SKM-1 treated with dmso at 0.1 percent for 144 hours (cell line): Measurements from ENCODE around the gene METTL23.
"Not testable (repeated sequence)": the region's sequence is repeated elsewhere in the genome, so short reads cannot be mapped to it uniquely, and the experiment has no call there.

Source experiments
- DNase-seq: peaks from one replicate; lab custom pipeline; 2025; ENCODE audit not compliant: unreplicated experiment; lab: John Stamatoyannopoulos, UW

The METTL23 gene

DNA sequence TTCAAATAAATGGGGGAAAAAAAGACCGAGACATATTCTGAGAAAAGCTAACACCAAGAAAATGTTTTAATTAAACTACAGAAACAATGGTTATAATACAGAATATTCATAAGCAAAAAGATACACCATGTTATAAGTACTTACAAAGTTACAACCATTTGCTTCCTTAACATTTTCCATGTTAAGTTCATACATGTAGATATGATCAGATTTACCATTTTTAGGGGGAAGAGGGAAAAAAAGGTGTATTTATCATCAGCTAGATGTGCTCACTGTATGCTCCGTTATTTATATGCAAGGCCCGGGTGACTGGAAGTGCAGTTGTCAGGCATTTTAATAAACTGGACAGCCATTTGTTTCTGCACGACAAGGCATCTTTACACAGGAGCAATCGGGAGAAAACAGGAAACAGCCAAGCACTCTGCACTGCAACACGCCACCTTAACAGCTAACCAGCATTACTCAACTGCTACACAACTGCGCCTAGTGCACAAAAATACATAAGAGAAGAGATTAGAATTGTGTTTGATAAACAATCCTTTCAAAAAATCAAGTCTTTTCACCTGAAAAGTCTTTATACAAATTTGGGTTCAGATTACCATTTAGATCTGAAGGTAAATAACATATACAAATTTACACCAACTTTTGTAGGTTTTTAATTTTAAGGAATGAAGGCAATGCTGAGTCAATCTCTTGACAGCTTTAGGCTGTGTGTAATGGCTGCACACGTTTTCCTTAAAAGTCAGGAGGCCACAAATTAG is 7.6 kb downstream of the METTL23 start:
- peak; percentile 11 for DNase-seq

GRCh38 chr17:76735006-76735405 is 8.4 kb downstream of the METTL23 start:
- no peak for DNase-seq

- no peak for DNase-seq
Measured at GRCh38 chr17:76735586-76736348, 9.1 kb downstream of the METTL23 start.

DNA sequence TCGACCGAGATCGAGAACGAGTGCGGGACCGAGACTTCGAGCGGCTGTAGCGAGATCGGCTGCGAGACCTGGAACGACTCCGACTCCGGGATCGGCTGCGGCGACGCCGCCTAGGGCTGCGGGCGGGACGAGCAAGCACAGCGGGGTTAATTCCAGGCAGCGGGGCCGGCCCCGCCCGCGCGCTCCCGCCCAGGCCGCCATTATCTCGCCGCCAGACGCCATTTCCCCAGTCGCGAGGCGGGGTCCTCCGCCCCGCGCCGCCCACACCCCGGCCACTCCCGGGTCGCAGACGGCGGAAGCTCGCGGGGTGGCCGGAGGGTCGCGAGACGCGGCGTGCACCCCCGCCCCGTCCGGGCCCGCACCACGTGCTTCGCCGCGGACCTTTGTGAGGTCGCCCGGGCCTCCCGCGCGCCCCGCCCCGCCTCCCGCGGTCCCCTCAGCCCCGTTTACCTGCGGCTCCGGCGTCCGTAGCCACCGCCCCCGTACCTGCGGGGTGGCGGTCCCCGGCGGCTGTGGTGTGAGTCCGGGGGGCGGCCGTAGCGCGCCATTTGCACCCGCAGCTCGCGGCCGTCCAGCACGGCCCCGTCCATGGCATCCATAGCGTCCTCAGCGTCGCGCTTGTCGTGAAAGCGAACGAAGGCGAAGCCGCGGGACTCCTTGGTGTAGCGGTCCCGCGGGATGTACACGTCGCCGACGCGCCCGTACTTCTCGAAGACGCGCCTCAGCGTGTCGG is 9.9 kb downstream of the METTL23 start:
- DNase-seq = no peak

DNA sequence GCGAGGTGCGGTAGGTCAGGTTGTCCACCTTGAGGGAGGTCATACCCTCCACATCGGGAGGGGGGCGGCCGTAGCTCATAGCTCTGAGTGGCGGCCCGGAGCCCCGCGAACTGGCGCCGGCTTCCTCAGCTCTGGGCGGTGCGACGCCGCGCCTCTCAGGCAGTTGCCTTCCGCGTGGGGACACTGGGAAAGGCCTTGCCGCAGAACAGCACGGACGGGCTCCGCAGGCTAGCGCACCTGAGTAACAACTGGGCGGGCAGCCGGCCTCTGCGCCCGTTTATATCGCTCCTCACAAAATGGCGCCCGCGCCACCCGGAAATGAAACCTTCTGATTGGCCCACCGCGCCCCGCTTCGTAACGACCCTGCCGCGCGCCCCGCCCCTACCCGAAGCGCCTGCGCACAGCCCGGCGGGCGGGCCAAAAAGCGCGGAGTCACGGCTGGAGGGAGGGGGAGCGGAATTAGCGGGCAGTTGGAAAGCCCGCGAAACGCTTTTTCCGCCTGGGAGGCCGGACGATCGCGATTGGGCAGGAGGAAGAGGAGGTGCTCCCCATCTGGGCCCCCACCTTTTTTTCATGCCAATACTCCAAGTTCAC is 10.5 kb downstream of the METTL23 start, which contains the start of gene SRSF2:
Gene SRSF2, minus strand, starts transcription at position 250 of the 594 bp plus-strand sequence. Its CDS starts 171 bp downstream, at position 79.
- DNase-seq = peak; percentile 99

GRCh38 chr17:76737676-76738467 is 11.2 kb downstream of the METTL23 start, which contains the start of gene MFSD11:
Gene MFSD11, plus strand, starts transcription at chr17:76738119. Its CDS starts 234 bp downstream, at chr17:76738353.
- DNase-seq = peak; percentile 89

DNA sequence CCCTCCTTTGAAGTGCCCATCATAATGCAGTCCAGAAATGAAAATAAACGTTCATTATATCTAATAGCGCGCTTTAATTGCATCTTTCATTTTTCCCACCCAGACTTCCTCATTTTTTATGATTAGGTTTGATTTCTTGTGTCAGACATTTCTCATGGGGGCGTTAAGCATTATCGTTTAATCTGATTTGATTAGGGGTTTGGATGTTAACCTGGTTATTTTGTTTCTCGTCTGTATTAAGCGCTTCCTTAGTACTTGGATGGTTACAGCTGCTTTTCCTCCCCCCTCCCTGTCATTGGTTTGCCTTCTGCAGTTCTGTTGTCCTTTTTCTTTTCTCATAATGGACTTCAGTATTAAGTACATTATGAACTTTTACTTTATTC is 11.8 kb downstream of the METTL23 start:
- DNase-seq = no peak

GRCh38 chr17:76739568-76740115 is 13.0 kb downstream of the METTL23 start:
- not testable (repeated sequence) for DNase-seq

DNA sequence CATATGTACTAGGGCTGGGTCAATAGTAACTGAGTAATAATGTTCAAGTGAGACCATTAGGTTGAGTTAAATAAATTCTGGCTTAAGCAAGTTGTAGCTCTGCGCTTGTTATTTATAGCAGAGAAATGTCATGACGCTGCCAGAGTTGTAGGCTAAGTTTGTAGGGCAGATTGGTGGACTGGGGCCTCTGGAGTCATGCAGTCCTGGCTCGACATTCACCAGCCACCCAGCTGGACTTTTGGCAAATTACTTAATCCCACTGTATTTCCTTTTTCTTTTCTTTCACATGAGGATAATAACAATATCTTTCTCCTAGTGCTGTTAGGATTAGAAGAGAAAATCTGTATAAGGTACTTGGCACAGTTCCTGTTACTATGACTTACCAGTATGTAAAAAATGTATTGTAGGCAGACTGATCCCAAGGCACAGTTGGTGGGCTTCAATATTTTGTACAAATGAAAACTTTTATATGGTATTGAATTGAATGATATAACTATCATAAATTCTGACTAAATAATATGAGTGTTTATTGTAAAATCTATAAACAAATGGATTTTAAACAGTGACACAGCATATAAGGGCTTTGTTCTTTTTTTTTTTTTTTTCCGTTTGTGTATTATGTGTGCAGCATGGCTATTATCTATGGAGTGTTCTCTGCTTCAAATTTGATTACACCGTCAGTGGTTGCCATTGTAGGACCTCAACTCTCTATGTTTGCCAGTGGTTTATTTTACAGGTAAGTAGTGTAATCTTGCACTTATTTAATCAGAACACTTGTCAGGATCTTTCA is 13.9 kb downstream of the METTL23 start:
- no peak for DNase-seq

- no peak for DNase-seq
Measured at GRCh38 chr17:76742958-76743357, 16.3 kb downstream of the METTL23 start.

DNA sequence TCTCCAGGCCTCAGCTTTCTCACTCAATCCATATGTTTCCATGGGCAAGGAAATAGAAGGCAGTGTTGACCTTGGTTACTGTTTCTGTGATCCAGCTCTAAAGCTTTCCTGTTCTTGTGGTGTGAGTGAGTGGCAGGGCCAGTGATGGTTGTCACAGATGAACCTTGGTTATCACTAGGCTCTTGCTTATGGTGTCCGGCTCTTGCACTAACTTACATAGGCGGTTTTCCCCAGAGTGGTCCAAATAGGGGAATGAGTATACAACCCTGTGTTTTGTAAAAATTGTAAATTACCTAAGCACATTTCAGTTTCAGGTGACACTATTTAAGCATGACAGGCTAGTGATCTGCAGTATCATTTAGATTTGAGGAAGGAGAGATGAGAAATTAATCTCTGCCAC is 18.1 kb downstream of the METTL23 start:
- DNase-seq = no peak

DNA sequence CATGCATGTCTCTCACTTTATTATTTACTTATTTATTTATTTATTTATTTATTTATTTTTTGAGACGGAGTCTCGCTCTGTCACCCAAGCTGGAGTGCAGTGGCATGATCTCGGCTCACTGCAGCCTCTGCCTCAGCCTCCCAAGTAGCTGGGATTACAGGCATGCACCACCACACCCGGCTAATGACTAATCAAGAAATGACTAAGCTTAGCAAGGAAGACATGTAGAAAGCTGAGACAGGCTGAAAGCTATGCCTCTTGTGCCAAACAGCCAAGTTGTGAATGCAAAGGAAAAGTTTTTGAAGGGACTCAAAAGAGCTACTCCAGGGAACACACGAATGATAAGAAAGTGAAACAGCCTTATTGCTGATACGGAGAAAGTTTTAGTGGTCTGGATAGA is 19.1 kb downstream of the METTL23 start:
- DNase-seq = not testable (repeated sequence)

DNA sequence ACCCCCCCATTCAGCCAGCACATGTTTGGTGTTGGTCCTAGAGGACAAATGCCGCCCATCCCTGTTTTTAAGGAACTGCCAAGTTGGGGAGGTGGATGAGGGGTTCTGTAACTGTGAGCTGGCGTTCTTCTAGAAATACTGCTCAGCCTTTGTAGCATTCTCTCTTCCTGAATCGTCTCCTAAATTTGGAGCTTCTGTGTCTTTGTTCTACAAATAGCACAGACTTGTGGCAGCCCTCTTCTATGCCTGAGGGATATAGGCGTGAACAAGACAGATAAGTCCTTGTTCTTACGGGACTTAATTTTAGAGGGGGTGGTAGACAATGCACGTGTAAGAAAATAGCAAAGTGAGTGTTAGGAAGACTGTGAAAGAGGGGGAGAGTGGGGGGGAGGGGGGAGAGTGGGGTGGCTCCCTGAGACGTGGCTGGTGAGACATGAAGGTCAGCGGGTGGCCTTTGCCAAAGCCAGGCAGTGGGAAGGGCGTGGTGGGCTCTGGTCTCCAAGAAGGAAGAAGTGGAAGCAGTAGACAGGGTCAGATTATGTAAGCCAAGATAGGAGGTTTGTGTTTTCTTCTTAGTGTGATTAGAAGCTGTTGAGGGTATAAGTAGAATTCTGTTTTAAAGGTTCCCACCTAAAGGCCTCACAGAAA is 21.2 kb downstream of the METTL23 start:
- DNase-seq = no peak

DNA sequence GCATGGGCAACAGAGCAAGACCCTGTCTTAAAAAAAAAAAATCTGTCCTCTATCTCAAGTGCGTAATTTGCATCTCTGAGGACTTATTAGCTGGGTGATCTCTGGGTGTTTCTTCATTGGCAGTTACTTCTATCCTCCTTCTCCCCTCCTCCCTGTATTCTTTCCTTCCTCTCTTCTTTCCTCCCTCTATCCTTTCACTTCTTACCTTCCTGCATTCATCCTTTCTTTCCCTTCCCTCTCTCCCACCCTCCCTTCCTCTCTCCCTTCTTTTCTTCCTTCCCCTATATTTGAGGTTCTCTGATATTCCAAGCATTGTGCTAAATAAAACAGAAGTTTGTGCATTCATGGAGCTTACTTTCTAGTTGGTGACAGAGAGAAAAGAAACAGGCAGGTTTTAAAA is 22.0 kb downstream of the METTL23 start:
- no peak for DNase-seq

GRCh38 chr17:76751416-76751993 is 24.9 kb downstream of the METTL23 start:
- DNase-seq = no peak

DNA sequence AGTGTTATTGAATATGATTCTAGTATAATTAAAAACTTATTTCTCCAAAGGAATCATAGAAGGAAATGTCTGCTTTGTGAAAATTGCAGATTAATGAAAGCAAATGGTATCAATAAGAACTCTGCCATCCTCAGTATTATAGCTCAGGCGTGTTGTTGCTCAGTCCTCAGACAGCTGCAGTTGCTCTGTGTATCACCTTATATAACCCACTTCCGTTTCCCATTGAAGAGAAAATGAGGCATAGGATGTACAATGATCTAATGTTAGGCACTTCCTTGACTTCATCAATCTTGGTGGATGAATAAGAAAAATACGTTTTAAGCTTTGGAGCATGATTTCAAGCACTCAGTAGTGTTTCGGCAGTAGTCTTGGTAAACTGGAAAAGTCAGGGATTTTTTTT is 25.4 kb downstream of the METTL23 start:
- no peak for DNase-seq

DNA sequence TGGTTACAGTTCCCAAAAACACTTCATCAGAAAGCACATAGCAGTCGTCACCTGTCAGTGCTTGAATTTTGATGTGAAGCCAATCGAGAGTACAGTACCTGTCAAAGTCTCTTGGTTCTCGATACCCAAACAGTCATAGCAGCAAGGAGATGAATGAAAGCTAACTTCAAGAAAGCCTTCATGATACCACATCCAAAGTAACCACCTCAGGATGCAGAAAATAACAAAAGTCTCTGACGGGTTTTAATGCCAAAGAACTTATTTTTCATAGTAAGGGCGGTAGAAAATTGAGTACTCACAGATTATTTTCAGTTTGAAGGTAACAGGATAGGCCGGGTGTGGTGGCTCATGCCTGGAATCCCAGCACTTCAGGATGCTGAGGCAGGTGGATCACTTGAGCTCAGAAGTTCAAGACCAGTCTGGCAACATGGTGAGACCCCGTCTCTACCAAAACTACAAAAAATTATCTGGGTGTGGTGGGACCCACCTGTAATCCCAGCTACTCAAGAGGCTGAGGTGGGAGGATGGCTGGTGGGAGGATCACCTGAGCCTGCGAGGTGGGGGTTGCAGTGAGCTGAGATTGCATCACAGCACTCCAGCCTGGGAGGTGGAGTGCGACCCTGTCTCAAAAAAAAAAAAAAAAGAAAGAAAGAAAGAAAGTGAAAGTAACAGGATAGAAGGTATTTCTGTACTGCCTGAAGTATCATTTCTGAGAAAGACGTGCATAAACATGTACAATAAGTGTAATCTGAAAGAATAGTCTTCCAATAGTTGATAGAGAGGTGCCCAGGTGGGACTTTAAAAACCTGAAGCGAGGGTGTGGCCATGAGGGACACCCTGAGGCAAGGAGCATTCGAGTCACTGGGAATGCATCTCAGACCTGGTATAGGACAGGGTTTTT is 26.7 kb downstream of the METTL23 start:
- no peak for DNase-seq
